OCI-LY7 (cell line): ENCODE data around the gene CATSPERE.
"Not testable (repeated sequence)": the region's sequence is repeated elsewhere in the genome, so short reads cannot be mapped to it uniquely, and the experiment has no call there.

Source experiments
- EZH2phosphoT487 ChIP-seq: fragments of 200-600 bp; sonication (generic); IDR thresholded peaks from 2 replicates; pipeline ENCODE4 v1.6.1; 2018; ENCODE audit warnings: low read depth, borderline replicate concordance, mild to moderate bottlenecking, mixed run types, antibody characterized with exemption, low read length, moderate library complexity, mixed read lengths
- TF ChIP-seq, protein P1 (sequence below): fragments of 200-600 bp; sonication (generic); conservative IDR thresholded peaks from 2 replicates; pipeline ENCODE4 v1.5.1; 2014; ENCODE audit warnings: mild to moderate bottlenecking, antibody characterized with exemption, low read length, moderate library complexity, mixed read lengths

DNA sequence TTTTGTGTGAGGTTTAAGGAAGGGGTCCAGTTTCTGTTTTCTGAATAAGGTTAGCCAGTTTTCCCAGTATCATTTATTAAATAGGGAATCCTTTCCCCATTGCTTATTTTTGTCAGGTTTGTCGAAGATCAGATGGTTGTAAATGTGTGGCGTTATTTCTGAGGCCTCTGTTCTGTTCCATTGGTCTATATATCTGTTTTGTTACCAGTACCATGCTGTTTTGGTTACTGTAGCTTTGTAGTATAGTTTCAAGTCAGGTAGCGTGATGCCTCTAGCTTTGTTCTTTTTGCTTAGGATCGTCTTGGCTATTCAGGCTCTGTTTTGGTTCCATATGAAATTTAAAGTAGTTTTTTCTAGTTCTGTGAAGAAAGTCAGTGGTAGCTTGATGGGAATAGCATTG is 39.4 kb downstream of the CATSPERE start:
- TF ChIP-seq, protein P1, sequence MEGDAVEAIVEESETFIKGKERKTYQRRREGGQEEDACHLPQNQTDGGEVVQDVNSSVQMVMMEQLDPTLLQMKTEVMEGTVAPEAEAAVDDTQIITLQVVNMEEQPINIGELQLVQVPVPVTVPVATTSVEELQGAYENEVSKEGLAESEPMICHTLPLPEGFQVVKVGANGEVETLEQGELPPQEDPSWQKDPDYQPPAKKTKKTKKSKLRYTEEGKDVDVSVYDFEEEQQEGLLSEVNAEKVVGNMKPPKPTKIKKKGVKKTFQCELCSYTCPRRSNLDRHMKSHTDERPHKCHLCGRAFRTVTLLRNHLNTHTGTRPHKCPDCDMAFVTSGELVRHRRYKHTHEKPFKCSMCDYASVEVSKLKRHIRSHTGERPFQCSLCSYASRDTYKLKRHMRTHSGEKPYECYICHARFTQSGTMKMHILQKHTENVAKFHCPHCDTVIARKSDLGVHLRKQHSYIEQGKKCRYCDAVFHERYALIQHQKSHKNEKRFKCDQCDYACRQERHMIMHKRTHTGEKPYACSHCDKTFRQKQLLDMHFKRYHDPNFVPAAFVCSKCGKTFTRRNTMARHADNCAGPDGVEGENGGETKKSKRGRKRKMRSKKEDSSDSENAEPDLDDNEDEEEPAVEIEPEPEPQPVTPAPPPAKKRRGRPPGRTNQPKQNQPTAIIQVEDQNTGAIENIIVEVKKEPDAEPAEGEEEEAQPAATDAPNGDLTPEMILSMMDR, result not testable (repeated sequence)
- not testable (repeated sequence) for TF ChIP-seq EZH2phosphoT487
